HG02970 (cell line): ENCODE measurements around the gene IFT81.
"Not testable (repeated sequence)": the region's sequence is repeated elsewhere in the genome, so short reads cannot be mapped to it uniquely, and the experiment has no call there.

ENCODE experiments used
- ATAC-seq: cut with Tn5 transposase; IDR thresholded peaks from one replicate; pipeline ENCODE4 v1.9.1; 2021; ENCODE audit warnings: mild to moderate bottlenecking, moderate library complexity, moderate number of reproducible peaks; ENCODE audit not compliant: unreplicated experiment, low FRiP score

The IFT81 gene, protein sequence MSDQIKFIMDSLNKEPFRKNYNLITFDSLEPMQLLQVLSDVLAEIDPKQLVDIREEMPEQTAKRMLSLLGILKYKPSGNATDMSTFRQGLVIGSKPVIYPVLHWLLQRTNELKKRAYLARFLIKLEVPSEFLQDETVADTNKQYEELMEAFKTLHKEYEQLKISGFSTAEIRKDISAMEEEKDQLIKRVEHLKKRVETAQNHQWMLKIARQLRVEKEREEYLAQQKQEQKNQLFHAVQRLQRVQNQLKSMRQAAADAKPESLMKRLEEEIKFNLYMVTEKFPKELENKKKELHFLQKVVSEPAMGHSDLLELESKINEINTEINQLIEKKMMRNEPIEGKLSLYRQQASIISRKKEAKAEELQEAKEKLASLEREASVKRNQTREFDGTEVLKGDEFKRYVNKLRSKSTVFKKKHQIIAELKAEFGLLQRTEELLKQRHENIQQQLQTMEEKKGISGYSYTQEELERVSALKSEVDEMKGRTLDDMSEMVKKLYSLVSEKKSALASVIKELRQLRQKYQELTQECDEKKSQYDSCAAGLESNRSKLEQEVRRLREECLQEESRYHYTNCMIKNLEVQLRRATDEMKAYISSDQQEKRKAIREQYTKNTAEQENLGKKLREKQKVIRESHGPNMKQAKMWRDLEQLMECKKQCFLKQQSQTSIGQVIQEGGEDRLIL

DNA sequence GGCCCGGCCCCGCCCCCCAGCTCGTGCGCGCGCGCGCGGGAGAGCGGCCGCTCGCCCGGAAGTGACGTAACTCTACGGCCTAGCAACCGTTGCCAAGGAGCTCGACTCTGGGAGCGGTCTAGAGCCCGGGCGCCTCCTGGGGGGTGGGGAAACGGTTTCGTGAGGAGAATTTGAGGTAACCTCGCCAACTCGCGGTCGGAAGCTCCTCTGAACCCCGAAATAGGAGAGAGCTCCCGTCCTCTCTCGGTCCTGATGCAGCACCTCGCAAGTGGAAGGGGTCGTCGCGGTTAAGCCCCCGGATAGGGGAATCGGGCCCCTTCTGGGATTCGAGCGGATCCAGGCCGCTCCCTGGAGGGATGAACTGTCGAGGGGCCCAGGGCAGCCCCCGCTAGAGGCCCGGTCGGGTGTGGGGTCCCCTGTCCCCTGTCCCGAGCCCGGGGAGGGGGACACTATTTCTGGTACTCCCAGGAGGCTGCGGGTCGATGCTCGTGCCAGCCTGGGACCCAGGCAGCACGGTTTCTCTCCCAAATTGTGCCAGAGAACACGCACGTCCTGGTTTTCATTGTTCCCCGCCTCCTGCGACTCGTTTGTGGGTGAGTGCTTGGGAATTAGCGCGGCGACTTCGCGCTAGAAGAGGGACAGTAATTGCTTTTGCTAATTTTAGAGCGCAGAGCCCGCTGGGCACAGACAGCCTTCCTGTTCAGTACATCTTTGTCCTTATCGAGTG, at the start of gene IFT81:
TSS of gene IFT81 (plus strand) at position 89 of the 727 bp plus-strand sequence. CDS start 3,024 bp downstream, outside the sequence.
- ATAC-seq, result peak; percentile 80

DNA sequence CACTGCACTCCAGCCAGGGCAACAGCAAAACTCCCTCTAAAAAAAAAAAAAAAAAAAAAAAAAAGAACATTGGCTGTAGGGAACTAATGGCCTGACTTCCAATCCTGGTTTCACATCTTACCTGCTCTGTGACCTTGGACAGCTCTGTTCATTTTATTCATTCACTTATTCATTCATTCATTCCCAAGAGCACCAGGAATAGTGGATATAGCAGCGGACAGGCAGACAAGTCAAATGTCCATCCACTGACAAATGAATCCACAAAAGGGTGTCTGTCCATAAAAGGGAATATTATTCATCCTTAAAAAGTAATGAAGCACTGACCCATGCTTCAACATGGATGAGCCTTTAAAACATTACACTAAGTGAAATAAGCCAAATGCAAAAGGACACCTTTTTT, 48.3 kb upstream of the IFT81 start:
- ATAC-seq, result no peak

DNA sequence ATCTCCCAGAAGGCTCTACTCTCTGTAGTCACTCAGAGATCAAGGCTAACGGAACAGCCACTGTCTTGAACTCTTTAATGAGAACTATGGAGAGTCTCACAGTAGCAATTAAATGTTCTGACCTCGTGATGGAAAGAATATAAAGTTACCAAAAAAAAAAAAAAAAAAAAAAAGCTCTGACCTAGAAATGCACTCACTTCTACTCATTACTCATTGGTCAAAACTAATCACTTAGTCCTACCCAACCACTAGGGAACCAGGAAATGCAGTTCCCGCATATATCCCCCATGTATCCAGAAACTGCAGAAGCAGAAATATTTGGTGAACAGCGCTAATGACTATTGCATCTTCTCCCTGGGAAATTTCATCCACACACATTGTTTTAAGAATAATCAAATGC, 46.4 kb upstream of the IFT81 start:
- no peak for ATAC-seq

DNA sequence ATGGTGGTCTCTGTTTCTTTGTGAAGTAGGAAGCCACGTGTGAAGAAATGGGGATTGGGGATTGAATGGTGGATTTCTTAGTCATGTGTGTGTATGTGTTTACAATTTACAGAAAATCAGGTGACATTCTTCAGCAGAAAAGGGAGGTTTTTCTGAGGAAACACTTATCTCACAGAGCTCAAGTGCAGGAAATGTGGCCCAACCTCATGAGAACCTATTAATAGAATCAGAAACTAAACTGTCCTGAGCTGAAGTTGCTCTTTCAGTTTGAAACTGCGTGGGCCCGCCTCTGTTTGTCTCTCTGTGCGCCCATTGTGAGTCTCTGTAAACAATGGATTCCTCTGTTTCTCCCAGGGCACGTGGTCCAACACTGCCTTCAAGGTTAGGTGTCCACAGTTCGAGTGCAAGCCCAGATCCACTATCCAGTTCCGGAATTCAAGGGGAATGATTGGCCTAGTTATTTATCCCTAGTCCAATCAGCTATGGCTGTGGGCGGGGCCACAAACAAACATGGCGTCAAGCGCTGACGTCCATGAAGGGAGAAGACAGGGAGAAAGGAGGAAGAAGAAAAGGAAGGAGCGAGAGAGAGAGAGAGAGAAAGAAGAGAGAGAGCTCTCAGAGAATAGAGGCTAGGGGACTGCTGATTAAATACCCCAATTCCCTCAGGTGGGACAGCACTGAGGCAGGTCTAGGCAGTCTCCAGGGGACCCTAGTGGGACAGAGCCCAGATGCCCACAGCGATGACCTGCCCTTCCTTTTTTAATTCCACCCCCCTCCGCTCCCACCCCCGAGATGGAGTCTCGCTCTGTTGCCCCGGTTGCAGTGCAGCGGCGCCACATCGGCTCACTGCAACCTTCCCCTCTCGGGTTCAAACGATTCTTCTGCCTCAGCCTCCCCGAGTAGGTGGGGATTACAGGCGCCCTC, 44.4 kb upstream of the IFT81 start:
- ATAC-seq, result no peak

DNA sequence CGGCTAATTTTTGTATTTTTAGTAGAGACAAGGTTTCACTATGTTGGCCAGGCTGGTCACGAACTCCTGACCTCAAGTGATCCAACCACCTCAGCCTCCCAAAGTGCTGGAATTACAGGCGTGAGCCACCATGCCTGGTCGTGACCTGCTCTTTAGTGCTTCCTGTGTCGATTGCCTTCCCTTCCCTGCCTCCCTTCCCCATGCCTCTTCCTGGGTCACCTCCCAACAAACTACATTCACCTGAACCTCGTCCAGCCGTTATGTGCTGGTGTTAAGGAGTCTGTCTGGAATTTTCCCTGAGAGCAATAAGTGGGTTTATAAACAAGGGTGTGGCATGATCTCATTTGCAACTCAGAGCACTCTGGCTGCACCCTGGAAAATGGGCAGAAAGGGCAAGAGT, 43.7 kb upstream of the IFT81 start:
- no peak for ATAC-seq

DNA sequence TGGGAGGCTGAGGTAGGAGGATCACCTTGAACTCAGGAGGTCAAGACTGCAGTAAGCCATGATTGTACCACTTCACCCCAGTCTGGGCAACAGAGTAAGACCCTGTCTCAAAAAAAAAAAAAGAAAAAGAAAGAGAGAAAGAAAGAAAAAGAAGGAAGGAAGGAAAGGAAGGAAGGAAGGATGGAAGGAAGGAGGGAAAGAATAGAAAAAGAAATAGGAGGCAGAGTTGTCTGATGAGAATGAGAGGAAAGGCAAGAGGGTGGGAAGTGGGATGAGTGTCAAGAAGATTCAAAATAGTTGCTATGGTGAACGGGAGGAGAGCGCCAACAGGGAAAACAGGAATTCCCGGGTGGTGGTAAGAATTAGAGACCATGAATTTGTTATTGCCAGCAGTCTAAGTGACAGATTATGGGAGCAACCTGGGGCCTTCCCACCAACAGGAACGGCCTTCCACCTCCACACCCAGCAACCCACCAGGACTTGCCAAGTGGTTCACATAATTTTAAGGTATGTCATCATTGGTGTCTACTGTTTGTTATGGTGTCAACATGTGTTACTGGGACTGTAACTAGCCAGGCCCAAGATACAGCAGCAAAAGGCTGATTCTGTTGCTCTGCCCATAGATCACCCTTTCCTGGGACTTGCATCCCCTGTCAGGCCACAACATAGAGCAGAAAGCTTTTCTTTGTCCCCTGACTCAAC, 39.7 kb upstream of the IFT81 start:
- no peak for ATAC-seq

DNA sequence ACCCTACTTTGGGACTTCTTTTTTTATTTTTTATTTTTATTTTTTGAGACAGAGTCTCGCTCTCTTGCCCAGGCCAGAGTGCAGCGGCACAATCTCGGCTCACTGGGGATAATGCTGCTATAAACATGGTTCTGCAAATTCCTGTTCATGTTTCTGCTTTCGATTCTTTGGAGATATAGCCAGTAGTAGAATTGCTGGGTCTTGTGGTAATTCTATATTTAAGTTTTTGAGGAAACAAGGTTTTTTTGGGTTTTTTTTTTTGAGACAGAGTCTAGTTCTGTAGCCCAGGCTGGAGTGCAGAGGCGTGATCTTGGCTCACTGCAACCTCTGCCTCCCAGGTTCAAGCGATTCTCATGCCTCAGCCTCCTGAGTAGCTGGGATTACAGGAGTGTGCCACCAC, 35.9 kb upstream of the IFT81 start:
- not testable (repeated sequence) for ATAC-seq

DNA sequence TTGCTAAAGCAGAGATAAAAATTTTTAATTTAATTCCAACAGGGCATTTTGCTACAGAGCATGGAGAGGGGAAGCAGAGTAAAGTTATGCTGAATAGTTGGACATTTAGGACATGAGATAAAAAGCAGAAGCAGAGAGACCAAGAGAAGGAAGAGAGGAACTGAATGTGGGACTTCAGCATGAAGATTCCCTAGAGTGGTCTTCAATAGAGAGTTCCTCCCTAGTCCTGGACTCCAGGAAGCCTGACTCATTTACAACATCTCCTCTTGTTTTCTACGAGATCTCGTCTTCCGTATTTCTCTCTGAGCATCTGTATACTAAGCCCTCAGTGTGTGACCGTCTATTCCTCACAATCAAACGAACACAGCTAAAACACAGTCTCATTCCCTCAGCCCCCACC, 35.2 kb upstream of the IFT81 start:
- no peak for ATAC-seq

DNA sequence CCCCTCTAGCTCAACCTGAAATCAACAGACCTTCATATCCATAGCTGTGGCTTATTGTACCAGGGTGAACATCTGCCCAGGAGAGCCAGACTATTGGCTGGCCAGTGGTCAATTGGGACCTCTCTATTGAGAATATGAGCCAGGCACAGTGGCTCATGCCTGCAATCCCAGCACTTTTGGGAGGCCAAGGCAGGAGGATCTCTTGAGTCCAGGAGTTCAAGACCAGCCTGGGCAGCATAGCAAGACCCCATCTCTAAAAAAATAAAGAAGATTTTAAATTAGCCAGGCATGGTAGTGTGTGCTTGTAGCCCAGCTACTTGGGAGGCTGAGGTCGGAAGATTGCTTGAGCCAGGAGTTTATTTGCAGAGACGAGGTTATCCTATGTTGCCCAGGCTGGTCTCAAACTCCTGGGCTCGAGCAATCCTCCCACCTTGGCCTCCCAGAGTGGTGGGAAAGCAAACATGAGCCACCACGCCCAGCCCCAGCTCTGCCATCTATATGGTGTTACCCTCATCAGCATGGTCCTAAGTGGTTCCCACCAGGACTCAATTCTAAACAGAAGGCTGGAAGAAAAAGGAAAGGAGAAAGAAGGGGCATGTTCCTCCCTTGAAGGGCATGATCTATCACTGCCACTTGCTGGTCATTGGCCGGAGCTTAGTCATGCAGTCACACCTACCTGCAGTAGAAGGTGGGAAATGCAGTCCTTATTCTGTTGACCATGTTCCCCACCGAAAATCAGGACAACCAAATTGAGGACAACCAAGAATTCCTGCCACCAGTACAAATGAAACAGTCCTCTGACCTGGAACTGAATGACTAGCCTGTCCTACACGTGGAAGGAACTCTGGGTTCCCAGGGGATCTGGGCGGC, 33.7 kb upstream of the IFT81 start:
- no peak for ATAC-seq

DNA sequence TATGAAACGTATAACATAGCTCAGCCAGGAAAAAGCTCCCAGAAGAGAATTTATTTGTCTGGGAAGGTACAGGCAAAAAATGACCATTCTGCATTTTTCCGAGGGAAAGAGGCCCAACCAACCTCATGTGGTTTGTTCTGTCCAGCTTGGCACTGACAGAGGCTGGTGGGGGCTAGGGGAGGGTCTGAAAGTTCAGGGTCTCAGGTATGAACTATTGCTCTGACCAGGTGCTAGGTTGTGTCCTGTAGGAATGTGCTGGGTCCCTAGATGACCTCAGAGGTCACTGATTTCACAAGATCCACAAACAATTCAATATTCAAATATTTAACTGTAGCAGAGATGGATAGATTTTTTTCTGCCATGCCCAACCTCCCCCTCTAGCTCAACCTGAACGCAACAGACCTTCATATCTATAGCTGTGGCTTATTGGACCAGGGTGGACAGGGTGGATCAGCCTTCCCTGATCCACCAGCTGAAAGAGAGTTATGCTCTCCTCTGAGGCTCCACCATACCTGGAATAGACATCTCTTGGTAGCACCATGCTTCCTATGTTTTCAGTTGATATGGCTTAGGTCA, 32.9 kb upstream of the IFT81 start:
- no peak for ATAC-seq

DNA sequence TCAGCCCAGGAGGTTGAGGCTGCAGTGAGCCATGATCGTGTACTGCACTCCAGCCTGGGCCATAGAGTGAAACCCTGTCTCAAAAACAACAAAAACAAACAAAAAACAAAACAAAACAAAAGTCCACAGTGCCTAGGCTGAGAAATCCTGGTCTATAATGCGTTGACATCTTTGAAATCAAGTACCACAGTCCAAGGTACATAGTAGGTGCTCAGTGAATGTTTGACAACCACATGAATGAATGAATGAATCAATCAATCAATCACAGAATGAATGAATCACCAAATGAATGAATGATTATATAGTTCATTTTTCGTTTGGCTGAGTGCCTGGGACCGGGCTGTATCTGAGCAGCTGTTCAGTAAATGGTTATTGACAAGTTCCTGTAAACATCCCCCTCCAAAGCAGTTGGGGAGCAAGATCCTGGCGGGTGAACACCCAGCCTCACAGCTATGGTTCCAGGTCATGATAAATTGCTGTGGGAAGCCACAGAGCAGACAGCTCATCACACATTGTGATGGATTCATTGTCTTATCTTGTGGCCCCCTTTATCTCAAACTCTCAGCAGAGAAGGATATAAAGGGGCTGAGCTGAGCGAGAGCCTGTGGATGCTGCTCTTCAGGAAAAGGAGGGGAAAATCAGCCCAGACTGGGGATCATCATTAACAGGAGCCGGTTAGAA, 30.4 kb upstream of the IFT81 start:
- ATAC-seq, result no peak

DNA sequence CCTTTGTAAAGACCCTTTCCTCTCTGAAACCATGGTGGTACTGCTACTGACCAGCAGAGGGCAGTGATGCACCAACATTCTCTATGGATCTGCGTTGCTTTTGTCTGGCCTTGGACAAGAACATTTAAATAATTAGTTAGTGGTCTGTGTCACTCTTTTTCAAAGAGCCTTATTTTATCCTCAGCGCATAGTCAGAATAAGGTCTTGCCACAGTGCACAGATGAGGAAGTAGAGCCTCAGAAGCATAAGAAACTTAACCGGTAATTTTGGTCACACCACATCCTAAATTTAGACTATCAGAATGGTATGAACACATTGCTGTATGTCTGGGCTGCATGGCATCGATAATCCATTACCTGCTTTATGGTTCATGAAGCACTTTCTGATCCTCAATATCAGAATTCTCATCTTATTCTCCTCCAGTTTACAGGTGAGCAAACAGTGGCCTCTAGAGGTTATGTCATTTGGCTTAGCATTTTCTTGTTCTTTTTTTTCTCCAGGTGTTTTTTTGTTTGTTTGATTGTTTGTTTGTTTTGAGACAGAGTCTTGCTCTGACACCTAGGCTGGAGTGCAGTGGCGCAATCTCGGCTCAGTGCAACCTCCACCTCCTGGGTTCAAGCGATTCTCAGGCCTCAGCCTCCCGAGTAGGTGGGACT, 23.7 kb upstream of the IFT81 start:
- ATAC-seq, result peak; percentile 74

DNA sequence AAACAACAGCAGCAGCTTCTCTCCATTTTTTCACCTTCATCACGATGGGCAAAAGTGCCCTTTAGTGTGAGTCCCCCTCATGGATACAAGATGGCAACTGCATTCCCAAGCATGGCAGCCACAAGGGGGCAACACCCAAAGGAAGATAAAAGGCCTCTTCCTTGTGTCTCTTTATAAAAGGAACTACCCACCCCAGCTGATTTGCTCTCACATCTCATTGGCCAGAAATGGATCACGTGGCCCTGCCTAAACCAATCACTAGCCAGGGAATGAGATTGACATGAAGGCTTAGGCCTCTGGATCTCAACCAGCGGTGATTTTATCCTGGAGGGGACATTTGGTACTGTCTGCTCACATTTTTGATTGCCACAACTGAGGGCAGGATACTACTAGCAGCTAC, 21.9 kb upstream of the IFT81 start:
- ATAC-seq, result no peak

DNA sequence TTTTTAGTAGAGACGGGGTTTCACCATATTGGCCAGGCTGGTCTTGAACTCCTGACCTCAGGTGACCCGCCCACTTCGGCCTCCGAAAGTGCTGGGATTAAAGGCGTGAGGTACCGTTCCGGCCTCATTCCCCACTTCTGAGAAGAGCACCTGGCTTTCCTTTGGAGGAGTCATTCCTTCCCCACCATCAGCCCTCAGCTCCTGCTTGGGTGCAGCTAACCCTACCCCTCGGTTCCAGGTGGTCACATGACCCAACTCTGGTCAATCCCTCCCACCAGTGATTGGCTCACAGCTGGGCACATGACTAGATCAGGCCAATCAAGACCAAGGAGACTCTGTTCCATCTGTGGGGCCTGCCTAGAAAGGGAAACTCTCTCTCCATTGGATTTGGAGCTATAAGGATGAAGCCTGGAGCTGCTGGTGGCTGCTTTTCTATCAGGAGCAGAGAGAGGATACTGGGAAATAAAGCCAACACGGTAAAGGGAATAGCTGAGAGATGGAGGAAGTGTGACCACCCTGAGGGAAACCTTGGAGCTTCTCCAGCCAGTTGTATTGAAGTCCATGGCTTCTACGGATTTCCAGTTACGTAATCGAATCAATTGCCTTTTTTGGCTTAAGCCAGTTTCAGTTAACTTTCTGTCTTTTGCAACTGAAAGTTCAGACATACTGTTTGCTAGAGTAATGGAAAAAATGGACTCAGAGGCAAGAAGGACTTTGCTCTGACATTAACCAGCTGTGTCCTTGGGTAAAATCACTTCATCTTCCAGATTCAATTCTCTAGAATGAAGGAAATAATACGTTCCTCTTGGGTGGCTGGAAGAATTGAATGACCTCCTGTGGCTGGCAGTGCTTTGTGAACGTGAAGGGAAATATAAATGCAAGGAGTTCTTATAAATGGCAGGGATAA, 19.7 kb upstream of the IFT81 start:
- no peak for ATAC-seq

DNA sequence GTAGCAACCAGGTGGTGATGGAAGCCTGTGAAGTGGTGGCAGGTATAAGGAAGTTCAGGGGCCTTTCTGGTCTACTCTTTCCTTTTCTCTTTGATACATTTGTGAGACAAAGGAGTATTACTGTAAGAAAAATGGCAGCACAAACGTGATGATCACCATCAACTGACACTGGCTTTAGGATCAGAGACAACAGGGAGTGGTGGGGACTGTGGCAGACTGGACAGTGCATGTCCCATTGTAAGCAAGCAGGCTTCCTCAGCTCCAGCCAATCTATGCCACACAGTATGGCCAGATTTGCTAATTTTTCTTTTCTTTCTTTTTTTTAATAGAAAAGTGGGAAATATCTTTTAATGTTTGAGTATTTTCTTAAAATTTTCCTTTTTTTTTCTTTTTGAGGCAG, 19.0 kb upstream of the IFT81 start:
- no peak for ATAC-seq

DNA sequence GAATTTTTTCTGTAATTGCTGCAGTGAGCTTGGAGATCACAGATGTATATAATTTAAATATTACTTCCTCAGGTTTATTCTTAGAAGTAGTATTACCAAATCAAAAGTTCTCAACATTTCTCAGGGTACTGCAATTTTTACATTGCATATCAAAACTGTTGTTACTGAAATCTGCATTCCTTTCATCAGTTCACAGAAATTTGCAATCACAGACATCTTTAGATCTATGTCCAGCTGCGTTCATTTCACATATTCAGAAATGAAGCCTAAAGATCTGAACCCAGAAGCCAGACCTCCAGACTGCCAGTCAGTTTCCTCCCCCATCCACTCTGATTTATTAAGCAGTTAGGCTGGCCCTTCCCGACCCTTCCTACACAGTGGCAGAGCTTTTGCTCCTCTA, 18.2 kb upstream of the IFT81 start:
- ATAC-seq, result no peak
